Left renal pelvis (tissue), 4 donors: ENCODE results near the gene TARS1. TPM values are rescaled to one million over a fixed set of nuclear protein-coding genes. Genes with fewer than 3 reads are reported as not detected.
"Not testable (repeated sequence)": the region's sequence is repeated elsewhere in the genome, so short reads cannot be mapped to it uniquely, and the experiment has no call there.

Source experiments
- DNase-seq, 4 donors: peaks; one replicate each; pipeline ENCODE4 v3.0.0-alpha.2; 2013; ENCODE audit warnings: low read depth in 4 of 4, low spot score in 3 of 4
- polyA plus RNA-seq, 4 donors: library from polyadenylated mRNA; unstranded; fragments of 120-200 nt; gene quantifications; one replicate each; pipeline ENCODE4 v1.2.1, GENCODE V29; 2013; ENCODE audit not compliant: insufficient read length in 4 of 4

TARS1 gene
- polyA plus RNA-seq, 4 donors, result 111 to 142 (median 123) TPM

DNA sequence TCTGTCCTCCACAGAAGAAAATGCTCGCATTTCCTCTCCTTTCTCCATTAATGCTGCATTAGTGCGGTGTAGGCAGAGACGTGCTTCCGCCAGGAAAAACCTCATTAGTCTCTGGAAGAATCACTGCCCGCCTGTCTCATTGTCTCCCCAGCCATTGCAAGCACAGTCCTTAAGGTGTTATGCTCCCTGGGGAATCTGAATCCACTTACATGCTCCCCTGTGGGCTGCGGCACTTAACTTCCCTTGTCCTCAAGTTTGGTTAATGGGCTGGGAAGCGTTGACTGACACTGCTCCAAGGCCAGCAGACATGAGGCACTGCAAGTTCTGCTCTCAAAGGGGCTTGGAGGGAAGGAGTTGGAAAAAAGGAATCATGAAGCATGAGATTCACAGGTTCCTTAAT is 41.6 kb downstream of the TARS1 start:
- no peak for DNase-seq

GRCh38 chr5:33487236-33487635 is 46.5 kb downstream of the TARS1 start:
- DNase-seq, result no peak

- no peak for DNase-seq
Observed at GRCh38 chr5:33488558-33489355, 48.0 kb downstream of the TARS1 start.

DNA sequence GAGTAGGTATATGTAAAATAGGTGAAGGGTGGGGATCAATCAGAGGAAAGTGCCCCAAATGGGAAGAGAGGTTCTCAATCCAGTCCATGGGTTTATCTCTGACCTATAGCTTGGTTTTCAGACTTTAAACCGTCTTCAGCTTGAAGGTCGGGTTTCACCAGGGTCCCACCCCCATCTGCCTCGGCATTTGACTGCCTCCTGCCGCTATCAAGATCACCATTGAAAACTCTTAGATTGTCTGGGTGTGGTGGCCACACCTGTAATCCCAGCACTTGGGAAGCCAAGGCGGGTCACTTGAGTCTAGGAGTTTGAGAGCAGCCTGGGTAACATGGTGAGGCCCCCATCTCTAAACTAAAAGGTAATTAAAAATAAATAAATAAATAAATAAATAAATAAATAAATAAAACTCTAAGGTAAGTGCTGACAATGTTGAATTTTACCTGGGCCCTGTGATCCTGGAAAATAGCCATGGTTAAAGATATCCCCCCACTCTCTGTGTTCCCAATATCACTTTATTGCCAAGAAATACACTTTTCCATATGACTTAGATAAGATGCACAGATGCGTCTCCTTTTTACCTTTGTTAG is 48.8 kb downstream of the TARS1 start:
- DNase-seq, result no peak

DNA sequence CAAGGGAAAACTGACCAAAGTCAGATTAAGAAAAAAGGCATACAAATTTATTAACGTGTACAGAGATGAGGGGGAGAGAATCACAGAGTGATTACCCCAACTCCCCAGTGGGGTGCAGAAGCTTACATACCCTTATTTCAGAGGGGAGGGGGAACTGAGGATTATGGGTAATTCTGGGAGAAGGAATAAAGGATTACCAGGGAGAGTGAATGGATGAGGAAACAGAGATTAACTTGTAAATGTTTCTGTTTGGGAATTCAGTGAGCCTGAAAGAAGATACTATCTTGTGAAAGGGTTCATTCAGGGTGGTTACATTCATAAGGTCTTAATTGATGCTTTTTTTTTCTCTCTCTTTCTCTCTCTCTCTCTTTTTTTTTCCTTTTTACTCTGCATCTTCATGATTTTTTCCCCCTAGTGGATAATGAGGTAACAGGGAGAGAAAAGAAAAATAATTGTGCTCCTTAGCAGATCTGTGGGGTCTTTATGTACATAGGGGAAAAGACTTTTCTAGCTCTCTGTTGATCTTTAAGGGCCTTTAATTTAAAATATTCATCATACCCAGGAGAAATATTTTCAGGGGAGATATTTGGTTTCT is 49.4 kb downstream of the TARS1 start:
- DNase-seq, result no peak

GRCh38 chr5:33491941-33492340 is 51.2 kb downstream of the TARS1 start:
- no peak for DNase-seq

- no peak for DNase-seq
Observed at GRCh38 chr5:33494466-33494865, 53.7 kb downstream of the TARS1 start.

DNA sequence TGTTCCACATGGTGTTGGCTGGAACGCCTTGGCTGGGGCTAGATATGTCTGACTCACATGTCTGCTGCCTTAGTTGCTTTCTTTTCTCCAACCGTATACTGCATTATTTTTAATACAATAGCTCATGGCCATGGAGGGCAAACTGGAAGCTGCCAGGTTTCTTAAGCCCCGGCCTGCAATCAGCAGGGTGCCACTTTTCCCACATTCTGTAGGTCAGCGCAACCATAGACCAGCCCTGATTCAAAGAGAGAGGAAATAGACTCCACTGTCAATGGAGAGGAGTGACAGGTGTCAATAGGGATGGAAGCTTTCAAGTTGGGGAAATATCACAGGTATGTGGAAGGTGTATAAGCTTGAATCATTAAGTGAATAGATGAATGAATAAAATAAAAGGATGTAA is 60.5 kb downstream of the TARS1 start:
- no peak for DNase-seq

DNA sequence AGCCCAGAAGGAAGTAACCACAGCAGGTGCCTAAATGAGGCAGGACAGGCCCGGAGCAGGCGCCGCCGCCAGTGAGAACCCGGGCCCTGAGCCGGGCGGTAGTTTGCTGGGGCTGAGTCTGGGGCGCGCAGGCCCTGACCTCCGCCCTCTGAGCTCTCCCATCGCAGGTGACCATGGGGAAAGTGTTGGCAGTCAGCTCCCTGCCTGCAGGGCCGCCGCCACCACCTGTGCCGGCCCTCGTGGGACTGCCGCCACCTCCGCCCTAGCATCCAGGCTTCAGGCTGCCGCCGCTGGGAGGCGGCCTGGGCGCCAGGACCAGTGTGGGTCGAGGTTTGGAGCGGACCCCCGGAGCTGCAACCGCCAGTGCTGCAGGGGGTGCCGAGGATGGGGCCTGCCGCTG is 61.1 kb downstream of the TARS1 start:
- DNase-seq, result no peak

- no peak for DNase-seq
Observed at GRCh38 chr5:33504570-33504969, 63.8 kb downstream of the TARS1 start.

- DNase-seq, result no peak
Observed at GRCh38 chr5:33507426-33507825, 66.7 kb downstream of the TARS1 start.

DNA sequence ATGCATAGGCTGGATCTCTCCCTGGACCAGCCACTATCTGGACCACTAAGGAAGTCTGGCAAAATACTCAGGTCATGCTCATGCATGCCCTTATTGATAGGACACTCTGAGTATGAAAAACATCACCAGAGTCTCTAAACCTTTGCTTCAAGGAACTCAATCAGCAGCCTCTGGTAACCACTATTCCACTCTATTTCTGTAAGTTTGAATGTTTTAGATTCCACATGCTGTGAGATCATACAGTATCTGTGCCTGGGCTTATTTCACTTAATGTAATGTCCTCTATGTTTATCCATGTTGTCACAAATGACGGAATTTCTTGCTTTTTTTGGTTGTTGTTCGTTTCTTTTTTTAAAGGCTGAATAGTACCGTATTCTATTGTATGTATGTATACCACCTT is 68.3 kb downstream of the TARS1 start:
- DNase-seq, result no peak

DNA sequence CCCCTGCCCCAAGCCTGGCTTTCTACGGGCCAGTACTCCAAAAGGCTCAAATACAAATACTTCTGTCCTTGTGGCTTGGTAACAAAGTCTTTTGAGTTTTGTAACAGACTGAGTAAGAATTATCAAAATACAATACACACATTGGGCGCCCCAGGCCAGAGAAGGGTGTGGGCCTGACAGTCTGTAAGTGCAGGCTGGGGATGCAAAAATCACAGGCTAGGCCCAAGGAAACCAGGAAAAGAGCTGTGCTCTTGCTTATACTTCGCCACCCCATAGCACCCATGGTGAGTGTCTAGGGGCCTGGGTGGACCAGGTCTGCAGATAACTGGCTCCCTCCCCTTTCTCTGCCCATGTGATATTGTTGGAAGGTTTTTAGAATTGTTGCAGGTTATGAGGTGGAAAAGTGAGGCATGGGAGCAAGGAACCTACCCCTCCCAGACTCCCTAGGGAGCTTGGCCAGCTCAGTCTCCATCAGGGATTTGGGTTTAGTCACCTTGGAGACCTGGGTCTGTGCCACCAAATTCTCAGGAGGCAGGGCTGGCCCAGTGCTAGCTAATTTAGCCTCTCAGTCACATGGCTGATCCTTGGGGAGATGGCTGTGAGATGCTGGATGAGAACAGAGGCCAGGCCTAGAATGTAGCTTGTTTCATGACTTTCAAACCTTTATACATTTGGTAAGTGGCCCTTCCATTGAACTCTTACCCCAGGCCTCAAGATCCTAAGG is 72.9 kb downstream of the TARS1 start:
- DNase-seq, result no peak

DNA sequence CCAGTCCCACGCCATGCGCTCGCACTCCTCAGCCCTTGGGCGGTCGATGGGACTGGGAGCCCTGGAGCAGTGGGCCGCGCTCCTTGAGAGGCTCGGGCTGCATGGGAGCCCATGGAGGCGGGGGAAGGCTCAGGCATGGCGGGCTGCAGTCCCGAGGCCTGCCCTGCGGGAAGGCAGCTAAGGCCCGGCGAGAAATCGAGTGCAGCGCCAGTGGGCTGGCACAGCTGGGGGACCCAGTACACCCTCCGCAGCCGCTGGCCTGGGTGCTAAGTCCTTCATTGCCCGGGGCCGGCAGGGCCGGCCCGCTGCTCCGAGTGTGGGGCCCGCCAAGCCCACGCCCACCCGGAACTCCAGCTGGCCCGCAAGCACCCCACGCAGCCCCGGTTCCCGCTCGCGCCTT is 74.6 kb downstream of the TARS1 start:
- not testable (repeated sequence) for DNase-seq

GRCh38 chr5:33516421-33516820 is 75.7 kb downstream of the TARS1 start:
- DNase-seq, result no peak
